Measurements from ENCODE around the gene ONECUT3.

DNA sequence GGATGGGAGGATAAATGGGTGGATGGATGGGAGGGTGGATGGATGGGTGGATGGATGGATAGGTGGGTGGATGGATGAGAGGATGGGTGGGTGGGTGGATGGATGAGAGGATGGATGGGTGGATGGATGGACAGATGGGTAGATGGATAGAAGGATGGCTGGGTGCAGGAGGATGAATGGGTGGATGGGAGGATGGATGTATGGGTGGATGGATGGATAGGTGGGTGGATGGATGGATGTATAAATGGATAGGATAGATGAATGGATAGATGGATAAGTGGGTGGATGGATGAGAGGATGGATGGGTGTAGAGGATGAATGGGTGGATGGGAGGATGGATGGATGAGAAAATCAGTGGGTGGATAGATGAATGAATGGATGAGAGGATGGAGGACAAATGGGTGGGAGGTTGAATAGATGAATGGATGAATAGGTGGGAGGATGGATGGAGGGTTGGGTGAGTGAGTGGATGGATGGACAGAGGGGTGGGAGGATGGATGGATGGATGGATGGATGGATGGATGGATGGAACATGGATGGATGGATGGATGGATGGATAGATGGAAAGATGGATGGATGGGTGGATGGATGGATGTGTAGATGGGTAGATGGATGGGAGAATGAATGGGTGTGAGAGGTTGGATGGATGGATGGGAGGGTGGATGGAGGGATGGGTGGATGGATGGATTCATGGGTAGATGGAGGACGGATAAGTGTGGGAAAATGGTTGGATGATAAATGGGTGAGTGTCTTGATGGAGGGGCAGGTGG, 35.9 kb upstream of the ONECUT3 start:
- TF ChIP-seq, protein P1, sequence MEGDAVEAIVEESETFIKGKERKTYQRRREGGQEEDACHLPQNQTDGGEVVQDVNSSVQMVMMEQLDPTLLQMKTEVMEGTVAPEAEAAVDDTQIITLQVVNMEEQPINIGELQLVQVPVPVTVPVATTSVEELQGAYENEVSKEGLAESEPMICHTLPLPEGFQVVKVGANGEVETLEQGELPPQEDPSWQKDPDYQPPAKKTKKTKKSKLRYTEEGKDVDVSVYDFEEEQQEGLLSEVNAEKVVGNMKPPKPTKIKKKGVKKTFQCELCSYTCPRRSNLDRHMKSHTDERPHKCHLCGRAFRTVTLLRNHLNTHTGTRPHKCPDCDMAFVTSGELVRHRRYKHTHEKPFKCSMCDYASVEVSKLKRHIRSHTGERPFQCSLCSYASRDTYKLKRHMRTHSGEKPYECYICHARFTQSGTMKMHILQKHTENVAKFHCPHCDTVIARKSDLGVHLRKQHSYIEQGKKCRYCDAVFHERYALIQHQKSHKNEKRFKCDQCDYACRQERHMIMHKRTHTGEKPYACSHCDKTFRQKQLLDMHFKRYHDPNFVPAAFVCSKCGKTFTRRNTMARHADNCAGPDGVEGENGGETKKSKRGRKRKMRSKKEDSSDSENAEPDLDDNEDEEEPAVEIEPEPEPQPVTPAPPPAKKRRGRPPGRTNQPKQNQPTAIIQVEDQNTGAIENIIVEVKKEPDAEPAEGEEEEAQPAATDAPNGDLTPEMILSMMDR (IDR thresholded peaks at IDR 0.05), result no peak
- TF ChIP-seq POLR2A (IDR thresholded peaks at IDR 0.05), result no peak
